ENCODE measurements around the gene FBXW9. TPM values are rescaled to one million over a fixed set of nuclear protein-coding genes. Genes with fewer than 3 reads are reported as not detected.

Gene FBXW9
- total RNA-seq, result 1 to 10 TPM; 3.6 to 6.4 (median 4.5) TPM
- 10 to 100 TPM in 1 of 3 donors, 1 to 10 TPM in 2; 6.2 to 10.8 (median 7.8) TPM for polyA plus RNA-seq

DNA sequence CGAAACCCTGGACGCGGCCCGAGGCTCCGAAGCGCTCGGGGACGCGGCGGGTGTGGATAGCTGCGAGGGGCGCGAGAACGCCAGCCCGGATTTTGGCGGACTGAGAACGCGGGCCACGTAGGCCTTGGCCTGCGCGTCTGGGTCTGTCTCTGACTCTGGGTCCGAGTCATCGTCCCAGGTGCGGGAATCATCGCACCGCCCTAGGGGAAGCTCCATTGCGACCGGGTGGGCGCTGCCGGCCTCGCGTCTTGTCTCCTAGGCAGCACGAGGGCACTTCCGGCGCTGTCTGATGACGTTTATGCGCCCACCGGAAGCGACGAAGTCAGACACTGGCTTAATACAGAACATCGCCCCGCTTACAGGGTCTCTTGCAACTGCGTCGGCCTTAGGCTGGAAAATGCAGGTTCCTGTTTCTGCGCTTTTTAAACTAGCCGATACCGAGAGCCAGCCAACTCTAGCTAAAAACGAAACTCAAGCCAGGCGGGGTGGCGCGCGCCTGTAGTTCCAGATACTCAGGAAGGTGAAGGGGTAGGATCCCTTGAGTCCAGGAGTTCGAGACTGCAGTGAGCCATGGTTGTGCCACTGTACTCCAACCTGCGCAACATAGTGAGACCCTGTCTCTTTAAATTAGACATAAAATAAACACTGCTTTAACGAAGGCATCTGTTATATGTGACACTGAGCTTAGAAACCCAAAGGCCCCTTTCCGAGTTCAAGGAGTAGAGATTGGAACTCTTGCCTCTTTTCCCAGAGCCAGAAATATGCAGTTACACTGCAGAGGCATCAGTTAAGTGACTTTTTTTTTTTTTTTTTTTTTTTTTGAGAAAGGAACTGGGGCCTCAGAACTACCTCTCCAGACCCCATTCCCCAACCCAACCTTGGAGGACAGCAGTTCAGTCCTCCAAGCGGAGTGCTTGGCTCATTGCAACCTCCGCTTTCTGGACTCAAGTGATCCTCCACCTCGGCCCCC lies at the start of gene FBXW9:
FBXW9 (minus strand) TSS at position 266 of the 970 bp plus-strand sequence; CDS start at position 216, 50 bp downstream.
- DNase-seq, result peak; percentile 98
- peak; percentile 84 to 96 (median 92) for TF ChIP-seq POLR2AphosphoS5 (IDR thresholded peaks at IDR 0.05)
- TF ChIP-seq POLR2A (IDR thresholded peaks at IDR 0.05), result peak; percentile 44 to 58
- TF ChIP-seq, protein P1, sequence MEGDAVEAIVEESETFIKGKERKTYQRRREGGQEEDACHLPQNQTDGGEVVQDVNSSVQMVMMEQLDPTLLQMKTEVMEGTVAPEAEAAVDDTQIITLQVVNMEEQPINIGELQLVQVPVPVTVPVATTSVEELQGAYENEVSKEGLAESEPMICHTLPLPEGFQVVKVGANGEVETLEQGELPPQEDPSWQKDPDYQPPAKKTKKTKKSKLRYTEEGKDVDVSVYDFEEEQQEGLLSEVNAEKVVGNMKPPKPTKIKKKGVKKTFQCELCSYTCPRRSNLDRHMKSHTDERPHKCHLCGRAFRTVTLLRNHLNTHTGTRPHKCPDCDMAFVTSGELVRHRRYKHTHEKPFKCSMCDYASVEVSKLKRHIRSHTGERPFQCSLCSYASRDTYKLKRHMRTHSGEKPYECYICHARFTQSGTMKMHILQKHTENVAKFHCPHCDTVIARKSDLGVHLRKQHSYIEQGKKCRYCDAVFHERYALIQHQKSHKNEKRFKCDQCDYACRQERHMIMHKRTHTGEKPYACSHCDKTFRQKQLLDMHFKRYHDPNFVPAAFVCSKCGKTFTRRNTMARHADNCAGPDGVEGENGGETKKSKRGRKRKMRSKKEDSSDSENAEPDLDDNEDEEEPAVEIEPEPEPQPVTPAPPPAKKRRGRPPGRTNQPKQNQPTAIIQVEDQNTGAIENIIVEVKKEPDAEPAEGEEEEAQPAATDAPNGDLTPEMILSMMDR (IDR thresholded peaks at IDR 0.05), result no peak
- TF ChIP-seq EP300 (IDR thresholded peaks at IDR 0.05), result no peak
- Histone ChIP-seq H3K27ac (peak within 1 kb of the TSS; percentile 83 to 92 (median 91)), H3K27me3 (no peaks in the 10 kb centered on the region), H3K4me3 (peak within 1 kb of the TSS; percentile 52 to 92 (median 74)), H3K9me3 (no peaks in the 10 kb centered on the region), H3K36me3 (peaks cover 6 to 31% (median 19%) of the 10 kb centered on the region in 4 donors), H3K4me1 (peaks cover 0 to 22% (median 18%) of the 10 kb centered on the region in 4 donors)
- intact Hi-C loops (cut with DNase I), result no loop called here
- WGBS, 2 donors, result 6% methylated on average over 59 of the region's 59 CpGs

- TF ChIP-seq POLR2A (IDR thresholded peaks at IDR 0.05) (no peak), EP300 (IDR thresholded peaks at IDR 0.05) (no peak), POLR2AphosphoS5 (IDR thresholded peaks at IDR 0.05) (no peak)
- TF ChIP-seq, protein P1 (IDR thresholded peaks at IDR 0.05), result no peak
- Histone ChIP-seq H3K36me3 (peaks cover 10 to 74% (median 43%) of the 10 kb centered on the region in 4 donors), H3K4me1 (no peaks in the 10 kb centered on the region), H3K27me3 (peaks cover 0 to 16% (median 4%) of the 10 kb centered on the region in 3 donors), H3K9me3 (peaks cover 0 to 3% (median 0%) of the 10 kb centered on the region in 4 donors), H3K27ac (no peak overlapping the region), H3K4me3 (no peak overlapping the region)
- DNase-seq, result no peak
- intact Hi-C loops (cut with DNase I), result no loop called here
- 89% methylated on average over 22 of the region's 22 CpGs for WGBS, 2 donors
Observed at GRCh38 chr19:12745166-12745897, 48.9 kb upstream of the FBXW9 start.

DNA sequence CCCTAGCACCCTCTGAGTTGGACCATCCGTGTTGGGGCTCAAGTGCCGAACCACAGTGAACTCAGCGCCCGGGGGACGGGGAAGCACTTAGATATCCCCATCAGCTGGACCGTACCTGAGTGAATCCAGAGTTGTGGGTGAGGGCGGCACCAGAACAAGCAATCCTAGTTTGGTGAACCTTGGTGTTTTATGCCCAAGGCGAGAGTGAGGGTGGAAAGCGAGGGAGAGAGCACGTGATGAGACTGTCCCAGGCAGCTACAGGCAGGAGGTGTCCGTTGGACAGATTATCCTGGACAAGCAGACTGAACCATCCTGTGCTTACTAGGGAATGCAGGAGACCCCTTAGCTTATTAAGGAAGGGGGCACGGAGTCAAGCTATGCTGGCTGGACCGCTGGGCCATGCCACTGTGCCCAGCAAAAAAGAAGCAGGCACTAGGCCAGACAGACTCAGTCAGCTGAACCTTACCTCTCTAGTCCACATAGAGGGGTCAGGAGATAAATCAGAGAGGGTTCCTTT lies 41.5 kb upstream of the FBXW9 start:
- no peaks in the 10 kb centered on the region for H3K27me3 ChIP-seq
- peaks cover 0 to 44% (median 12%) of the 10 kb centered on the region in 4 donors for H3K36me3 ChIP-seq
- peak overlapping the region; percentile 80 to 95 (median 89) for H3K4me3 ChIP-seq
- H3K4me1 ChIP-seq, result peaks cover 0 to 38% (median 32%) of the 10 kb centered on the region in 4 donors
- 8 to 12% methylated on average over 13 of the region's 13 CpGs for WGBS, 2 donors
- intact Hi-C loops (cut with DNase I), result no loop called here
- H3K9me3 ChIP-seq, result no peaks in the 10 kb centered on the region
- TF ChIP-seq POLR2A (IDR thresholded peaks at IDR 0.05) (no peak), POLR2AphosphoS5 (IDR thresholded peaks at IDR 0.05) (no peak), EP300 (IDR thresholded peaks at IDR 0.05) (no peak)
- H3K27ac ChIP-seq, result peak overlapping the region; percentile 85 to 90 (median 86)
- DNase-seq, result no peak

DNA sequence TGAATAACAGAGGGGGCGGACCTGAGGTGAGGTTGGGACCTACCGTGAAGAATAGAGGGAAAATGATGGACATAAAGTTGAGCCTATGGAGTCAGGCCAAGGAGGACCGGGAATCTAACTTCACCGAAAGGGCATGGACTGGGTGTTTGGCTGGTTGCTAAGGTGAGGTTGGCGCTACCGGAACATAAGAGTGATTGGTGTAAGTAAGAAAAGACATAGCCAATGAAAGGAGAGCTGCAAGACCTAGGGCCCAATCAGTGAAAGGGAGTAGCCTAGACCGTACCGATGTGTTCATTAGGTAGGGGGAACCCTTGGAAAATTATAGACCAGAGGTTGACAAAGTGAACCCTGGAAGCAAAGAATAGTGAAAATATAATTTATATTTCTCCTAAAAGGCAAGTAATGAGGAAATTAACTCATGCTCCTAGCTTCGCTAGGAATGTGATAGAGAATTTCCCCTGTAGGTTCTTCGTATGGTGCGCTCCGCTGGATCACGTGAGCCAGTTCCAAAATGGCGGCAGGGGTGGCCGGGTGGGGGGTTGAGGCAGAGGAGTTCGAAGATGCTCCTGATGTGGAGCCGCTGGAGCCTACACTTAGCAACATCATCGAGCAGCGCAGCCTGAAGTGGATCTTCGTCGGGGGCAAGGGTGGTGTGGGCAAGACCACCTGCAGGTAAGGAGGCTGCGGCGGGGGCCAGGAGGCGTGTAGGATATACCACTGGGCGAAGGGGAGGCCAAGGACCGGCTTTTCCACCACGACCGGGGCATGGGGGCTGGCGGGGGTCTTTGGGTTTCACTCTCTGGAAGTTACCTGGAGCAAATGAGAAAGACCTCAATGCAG lies 40.8 kb upstream of the FBXW9 start, which contains the start of gene GET3:
GET3 (plus strand) TSS at position 503 of the 840 bp plus-strand sequence; CDS start at position 512, 9 bp downstream.
- H3K4me3 ChIP-seq, result peak within 1 kb of the TSS; percentile 80 to 95 (median 89)
- DNase-seq, result peak; percentile 98
- intact Hi-C loops (cut with DNase I), result no loop called here
- H3K27ac ChIP-seq, result peak within 1 kb of the TSS; percentile 85 to 90 (median 86)
- 0% methylated on average over 29 of the region's 29 CpGs for whole genome bisulfite sequencing, 2 donors
- peaks cover 0 to 38% (median 9%) of the 10 kb centered on the region in 4 donors for H3K36me3 ChIP-seq
- H3K27me3 ChIP-seq, result no peaks in the 10 kb centered on the region
- peaks cover 0 to 45% (median 38%) of the 10 kb centered on the region in 4 donors for H3K4me1 ChIP-seq
- TF ChIP-seq EP300 (IDR thresholded peaks at IDR 0.05), result no peak
- TF ChIP-seq, protein P1 (IDR thresholded peaks at IDR 0.05), result peak in 2 of 4 experiments; percentile 30 to 37
- peak; percentile 35 to 44 for TF ChIP-seq POLR2A (IDR thresholded peaks at IDR 0.05)
- peak; percentile 34 to 70 (median 50) for TF ChIP-seq POLR2AphosphoS5 (IDR thresholded peaks at IDR 0.05)
- no peaks in the 10 kb centered on the region for H3K9me3 ChIP-seq
